GM19193 (cell line): ENCODE data around the gene RAD9A.
A peak's percentile ranks its signal among the peaks of the same experiment; 100 is the strongest.

ENCODE experiments used
- POLR2A ChIP-seq: IDR thresholded peaks from 4 replicates; pipeline ENCODE4 v1.6.1; 2011; ENCODE audit not compliant: insufficient read depth, insufficient read length; ENCODE audit errors: extremely low read depth

Gene RAD9A

DNA sequence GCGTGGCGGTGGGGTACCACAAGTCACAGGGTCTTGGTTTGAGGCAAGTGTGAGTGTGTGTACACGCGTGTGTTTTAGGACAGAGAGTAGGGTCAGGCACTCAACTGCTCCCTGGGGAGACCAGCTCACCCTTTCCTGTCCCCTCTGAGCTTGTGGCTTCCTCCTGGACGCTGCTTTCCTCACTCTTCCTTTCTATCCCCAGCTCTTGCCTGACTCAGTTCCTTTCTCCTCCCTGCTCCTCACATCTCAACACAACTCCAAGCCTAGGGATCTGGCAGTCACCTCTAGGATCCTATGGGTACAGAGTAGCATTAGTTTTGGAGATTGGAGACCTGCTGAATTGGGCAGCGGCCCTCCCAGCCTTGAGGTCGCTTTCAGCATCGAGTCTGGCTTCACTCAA, 22.5 kb upstream of the RAD9A start:
- no peak for TF ChIP-seq POLR2A

DNA sequence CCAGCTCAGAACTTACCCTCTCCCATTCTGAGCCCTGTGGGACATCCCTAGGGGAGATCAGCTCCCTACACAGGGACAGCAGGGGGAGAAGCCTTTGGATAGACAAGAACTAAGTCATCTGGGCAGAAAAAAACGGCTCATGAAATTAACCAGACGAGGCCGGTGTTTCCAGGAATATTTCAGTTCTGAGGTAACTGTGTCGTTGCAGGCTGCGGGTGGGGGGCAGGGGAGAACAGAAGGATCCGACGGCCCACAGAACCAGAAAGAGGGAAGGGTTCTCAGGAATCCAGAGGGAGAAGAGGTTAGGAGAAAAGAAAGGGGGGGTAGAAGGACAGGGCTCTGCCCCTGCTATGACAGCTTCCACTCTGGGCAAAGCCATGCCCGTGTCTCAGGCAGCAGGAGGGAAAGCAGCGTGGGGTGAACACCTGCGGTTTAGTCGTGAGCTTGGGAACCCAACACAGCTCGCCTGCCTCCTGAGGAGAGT, 21.9 kb upstream of the RAD9A start:
- TF ChIP-seq POLR2A, result no peak

DNA sequence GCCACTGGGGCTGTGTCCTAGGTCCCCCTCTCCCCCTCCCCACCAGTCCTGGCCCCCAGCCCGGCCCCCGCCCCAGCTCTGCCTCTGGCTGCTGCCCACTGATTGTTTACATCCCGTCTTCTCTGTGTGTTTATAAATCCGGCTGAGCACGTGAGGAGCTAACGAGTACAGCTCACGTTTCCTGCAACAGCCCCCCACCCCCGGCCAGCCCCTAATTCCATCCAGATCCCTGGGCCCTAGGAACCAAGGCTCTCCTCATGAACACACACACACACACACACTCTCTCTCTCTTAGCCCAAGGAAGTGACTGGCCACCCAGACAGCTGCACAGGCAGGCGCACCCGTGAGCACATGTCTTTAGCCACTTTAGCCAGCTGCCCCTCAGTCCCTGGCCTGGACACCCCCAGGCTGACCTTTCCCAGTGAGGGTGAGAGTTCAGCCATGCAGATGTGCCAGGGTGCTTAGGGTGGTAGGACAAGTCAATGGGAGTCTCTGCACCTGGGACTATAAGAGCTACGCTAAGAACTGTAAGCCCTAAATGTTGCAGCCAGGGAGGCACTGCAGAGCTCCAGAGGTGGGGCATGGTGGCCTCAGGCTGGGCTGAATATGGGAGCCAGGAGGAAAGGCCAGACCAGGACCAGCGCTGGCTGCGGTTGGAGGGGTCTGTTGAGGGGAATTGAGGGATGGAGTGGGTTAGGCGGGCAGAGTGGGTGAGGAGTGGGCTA, 21.3 kb upstream of the RAD9A start:
- TF ChIP-seq POLR2A, result no peak

DNA sequence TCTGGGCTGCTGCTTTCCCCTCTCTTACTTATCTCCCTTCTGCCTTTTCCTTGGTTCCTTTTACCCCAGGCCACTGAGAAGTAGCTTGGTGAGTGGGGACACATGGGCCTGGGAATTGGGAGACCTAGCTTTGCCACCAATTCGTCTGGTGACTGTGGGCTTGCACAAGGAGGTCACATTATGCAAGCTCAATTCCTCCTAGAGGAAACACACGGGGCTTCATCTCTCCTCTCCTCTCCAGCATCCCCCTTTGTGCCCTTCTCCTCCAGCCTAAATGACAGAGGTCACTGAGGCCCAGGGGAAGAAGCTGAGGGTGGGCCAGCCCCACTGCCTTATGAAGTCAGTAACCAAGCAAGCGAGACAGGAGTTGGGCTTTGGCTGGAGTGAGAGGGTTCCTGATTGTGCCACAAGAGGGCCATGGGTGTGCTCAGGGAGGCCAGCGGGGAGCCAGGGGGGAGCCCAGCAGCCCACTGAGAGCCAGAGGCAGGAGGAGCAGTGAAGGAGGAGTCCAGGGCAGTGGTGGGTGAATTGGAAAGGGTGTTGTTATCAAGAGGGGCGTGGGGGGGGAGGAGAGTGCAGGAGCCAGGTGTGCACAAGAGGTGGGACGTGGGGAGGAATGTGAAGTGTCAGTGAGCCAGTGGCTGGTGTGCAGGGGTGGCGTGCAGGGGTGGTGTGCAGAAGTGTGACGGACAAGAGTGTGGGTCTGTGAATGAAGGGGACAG, 20.4 kb upstream of the RAD9A start:
- TF ChIP-seq POLR2A, result no peak

DNA sequence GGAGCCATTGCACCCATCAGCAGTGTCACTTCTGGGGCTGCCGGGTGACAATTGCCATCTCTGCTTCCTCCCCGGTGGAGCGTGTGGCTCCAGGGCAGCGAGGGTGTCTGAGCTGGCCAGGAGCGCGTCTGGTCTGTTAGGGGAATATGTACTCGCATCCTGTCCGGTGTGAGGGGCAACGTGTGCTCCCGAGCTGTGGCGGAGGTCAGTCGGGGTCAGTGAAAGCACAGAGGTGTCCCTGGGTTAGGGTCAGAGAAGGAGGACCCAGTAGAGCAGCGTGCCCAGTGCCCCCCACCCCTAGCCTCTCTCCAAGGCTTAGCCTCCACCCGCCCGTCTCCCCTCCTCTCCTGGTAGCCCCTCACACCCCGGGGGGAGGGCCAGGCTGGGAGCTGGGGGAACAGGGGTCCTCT, 19.9 kb upstream of the RAD9A start:
- no peak for TF ChIP-seq POLR2A

DNA sequence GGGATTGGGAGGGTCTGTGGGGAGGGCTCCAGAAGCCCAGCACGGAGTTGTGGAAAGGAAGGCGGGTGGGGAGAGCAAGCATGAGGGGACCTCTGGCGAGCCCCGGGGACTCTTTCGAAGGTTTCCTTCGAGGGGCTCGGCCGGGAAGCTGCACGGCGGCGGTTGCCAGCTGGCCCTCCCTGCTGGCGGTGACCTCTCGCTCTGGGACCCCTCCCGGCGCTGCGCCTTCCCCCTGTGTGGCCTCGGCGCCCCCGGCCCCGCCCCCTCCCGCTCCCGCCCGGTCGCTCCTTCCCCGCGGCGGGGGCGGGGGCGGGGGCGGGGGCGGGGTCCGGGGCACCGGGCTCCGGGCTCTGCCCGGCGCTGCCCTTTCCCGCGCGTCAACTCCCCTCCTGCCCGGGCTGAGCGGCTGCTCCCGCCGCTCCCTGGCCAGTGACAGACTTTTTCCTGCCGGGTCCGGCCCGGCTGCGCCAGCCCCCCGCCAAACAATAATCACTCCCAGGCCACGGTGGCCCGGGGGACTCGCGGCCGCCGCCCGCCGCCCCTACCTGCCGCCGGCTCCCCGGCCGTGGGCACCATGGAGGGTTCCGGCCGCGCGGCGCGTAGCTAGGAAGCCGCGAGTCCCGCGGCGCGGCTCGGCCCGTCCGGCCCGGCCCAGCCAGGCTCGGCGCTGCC, 19.3 kb upstream of the RAD9A start:
- TF ChIP-seq POLR2A, result no peak

DNA sequence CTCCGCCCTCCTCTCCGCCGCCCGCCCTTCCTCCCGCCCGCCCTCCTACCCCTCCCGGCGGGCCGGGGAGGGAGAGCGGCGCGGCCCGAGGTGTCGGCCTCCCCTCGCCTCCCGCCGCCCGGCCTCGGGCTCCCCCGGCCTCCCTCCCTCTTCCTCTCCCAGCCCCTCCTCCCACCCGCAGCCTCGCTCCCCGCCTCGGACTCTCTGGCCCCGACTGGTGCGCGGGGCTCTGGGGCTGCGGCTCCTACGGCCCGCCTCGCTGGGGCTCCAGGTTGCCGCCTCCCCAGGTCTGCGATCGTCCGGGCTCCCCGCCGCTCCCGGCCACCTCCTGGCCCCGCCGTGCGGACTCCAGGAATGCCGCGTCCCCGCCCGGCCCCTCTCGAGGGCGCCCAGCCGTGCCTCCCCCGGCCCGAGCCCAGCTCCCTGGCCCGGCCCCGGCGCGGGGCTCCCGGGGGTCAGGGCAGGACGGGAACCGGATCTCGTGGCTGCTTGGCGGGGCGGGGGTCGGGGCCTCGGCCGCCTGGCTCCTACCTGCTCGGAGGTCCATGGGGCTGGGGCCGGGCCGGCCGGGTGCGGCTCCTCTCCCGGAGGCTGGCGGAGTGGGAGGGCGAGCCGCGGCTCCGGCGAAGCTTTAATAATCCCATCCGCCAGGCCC, 18.7 kb upstream of the RAD9A start, which contains the start of gene CLCF1:
Gene CLCF1 (minus strand): TSS at position 606 of the 655 bp plus-strand sequence. CDS start 59 bp downstream, at position 547.
- peak; percentile 37 for TF ChIP-seq POLR2A

DNA sequence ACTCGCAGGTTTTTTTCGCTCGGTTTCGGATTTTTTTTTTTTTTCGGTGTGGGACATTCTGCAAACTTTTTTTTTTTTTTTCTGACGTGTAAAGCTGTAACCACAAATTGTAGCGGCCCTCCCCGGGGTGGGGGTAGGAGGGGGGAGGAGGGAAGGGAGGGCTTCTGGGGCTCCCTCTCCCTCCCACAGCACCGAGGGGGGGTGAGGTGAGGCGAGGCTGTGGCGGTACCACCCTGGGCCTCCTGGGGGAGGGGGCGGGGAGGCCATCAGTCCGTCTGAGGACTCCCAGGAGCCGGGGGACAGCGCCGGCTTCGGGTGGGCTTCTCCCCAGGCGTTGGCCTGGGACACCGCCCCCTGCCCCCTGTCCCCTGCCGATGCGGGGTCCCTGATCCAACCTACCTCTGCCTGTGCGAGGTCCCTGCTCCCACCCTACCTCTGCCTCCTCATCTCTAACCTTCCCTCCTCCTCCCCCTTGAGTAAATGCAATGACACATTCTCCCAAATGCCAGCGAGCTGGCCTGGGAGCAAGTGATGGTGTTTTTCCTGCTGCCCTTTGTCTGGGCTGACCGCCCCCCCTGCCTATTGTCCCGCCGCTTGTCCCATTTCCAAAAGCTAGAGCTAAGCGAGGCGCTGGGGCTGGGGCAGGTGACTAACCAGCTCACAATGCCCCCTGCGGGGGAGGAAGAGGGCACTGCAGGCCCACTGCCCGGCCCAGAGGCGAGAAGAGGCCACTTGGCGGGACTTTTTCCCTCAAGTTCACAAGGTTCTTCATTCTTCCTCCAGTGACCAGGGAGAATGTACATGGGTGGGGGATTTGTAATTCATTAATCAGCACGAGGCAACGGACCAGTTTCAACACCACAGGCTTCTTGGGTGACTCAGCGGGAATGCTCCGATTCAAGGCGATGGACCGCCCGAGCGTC, 17.9 kb upstream of the RAD9A start:
- TF ChIP-seq POLR2A, result no peak

DNA sequence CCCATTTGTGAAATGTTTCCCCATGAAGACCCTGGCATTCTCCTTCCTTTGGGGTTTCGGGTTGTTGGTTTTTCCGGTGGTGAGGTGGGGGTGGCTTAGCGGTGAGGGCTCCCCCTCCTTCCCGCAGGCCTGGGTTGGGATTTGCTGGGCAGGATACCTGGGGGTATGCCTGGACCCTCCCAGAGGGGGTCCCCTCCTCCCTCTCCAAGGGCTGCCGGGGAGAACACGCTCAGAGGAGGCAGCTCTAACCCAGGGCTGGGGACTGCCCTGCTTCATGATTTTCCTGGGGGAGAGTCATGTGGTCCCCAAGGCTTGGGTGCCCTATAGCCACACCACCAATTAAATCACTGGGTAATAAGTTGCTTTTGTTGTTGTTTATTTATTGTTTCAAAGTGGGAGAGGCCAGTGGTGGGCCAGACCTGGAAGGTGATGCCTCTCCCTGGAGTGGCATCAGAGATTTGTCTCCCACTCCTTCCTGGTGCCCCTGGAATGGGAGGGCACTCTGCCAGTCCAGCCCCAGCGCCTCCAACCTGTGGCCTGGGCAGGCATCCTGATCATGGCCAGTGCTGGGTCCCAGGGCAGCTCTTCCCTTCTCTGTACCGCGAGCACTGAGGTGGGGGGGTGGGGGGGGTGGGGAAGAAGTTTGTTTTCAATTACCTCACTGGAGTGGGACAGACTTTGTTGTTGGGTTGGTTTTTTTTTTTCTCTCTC, 17.1 kb upstream of the RAD9A start:
- TF ChIP-seq POLR2A, result no peak

DNA sequence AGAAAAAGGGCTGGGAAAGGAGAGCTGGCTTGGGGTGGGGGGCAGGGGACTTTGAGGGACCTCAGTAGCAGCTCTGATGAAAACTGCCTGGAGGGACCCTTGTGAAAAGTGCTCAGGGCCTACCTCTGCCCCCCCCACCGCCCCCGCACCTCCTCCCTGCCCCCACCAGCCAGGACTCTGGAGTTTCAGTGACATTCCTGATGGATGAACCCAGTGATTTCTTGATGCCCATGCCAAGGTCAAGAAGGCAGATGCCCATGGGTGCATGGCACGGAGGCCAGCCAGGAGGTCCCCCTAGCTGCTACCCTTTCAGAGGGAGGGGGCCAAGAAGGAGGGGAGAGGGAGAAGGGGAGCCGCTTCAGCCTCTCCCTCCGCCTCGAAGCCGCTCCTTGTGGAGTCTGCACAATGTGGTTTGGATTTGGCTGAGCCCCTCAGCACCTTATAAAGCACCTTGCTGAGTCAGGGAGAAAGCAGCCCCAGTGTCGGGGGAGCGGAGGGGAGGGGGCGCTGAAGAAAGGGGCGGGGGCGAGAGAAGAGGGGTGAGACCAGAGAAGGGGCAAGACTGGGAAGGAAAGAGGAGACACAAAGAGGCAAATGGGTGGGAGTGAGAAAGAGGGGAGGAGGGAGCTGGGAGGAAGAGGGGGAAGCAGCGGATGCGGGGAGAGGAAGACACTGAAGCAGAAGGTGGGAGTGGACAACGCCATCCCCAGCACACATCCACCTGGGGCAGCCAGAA, 16.3 kb upstream of the RAD9A start:
- TF ChIP-seq POLR2A, result no peak

DNA sequence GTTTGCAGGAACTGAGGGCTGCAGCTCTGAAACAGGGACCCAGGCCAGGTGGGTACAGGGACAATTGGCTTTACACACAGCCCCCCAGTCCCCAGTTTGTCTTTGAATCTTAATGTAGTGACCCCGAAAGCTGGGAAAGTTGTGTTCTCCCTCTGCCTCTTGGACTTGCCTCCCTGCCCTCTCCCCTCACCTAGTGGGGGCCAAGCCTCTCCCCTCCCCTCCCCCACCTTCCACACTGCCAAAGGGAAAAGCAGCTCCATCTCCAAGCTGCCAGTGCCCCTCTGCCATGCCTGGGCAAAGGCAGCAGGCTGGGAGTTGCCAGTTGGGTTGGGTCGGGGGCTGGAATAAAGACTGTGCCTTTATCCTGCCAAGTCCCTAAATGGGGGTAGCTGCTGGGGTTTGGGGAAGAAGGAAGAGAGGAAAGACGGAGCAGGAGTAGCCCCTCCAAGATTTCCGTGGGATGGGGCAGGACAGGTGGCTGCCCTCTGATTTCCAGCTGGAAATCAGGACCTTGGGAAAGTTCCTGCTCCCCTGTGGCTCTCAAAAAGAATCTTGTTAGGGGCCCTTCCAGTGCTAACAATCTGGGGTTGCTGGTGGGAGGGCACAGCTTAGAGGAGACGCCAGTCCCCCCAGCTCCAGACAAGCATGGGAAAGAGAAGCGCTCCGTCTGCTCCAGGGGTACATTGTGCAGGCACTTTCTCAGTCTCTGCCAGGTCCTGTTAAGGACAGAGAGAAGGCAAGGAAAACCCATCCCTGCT, 15.5 kb upstream of the RAD9A start:
- TF ChIP-seq POLR2A, result no peak

DNA sequence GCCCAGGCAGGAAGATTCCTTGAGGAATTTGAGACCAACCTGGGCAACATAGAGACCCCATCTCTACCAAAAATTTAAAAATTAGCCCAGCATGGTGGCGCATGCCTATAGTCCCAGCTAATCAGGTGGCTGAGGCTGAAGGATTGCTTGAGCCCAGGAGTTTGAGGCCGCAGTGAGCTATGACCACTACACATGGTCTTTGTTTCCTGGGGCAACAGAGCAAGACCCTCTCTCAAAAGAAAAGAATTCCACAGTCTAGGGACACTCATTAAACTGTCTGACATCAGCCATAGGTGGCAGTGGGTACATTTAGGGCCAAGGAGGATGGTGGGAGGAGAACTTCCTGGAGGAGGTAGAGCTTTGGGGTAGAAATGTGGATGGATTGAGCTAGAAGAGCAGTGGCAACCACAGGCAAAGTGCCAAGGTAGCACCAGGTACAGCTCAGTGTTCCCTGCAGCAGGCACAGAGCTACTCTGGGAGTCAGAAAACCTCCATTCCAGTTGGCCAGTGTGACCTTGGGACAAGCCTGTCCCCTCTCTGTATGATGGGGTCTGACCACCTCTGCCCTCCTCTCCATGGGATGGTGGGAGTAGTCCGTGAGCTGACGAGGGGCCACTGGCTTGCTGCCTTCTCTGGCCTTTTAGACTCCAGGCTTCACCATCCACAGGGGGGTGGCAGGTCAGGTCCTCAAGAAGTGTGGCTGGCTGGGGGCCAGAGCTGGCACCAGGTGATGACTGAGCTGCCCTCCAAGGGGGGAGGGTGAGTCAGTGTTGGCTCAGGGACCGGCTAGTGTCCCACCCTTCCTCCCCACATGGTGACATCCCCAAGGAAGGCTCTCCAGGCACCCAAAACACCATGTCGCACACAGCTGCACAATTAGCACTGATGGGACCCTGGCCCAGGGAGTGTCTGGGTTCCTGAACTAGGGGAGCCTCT, 14.6 kb upstream of the RAD9A start:
- TF ChIP-seq POLR2A, result no peak

DNA sequence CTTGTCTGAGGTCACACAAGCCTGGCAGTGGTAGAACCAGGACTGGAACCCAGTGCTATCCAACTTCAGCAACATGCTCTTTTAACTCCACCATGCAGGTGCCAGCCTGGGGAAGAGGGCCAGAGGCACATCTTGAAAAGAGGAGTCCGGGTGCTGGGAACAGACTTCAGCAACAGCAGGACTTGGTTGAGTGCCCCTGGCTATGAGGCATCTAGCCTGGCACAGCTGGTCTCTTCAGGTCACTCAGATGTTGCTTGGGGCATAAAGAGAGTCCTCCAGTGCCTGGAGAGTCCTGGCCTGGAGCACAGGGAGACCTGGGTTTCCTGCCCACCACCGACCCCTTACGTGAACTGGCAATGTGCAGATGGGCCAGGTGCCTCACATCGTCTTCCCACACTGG, 13.2 kb upstream of the RAD9A start:
- no peak for TF ChIP-seq POLR2A
